DND-41 (cell line): ENCODE measurements around the gene EPS8L2.

Experiments used
- ATAC-seq: fragments of 200-7000 bp; cut with Tn5 transposase; 3 replicates; pipeline ENCODE4 v1.9.1; 2021; ENCODE audit warnings: low read depth; ENCODE audit not compliant: insufficient read depth
- DNase-seq: peaks from one replicate; pipeline ENCODE4 v3.0.0-alpha.2; 2020
- H2AFZ ChIP-seq: 2 replicates; pipeline ENCODE4 v1.6.0; 2012; ENCODE audit warnings: low read depth, low read length
- H3K27ac ChIP-seq: 2 replicates; pipeline ENCODE4 v1.5.1; 2012; ENCODE audit warnings: low read length, inconsistent platforms
- H3K27me3 ChIP-seq: fragments of 200-600 bp; sonication (generic); 2 replicates; pipeline ENCODE4 v1.6.0; 2012; ENCODE audit warnings: low read length, mild to moderate bottlenecking, inconsistent platforms; ENCODE audit not compliant: insufficient read depth, poor library complexity
- H3K36me3 ChIP-seq: 2 replicates; pipeline ENCODE4 v1.5.1; 2012; ENCODE audit warnings: low read length, inconsistent platforms; ENCODE audit not compliant: insufficient read depth
- H3K4me1 ChIP-seq: 2 replicates; pipeline ENCODE4 v1.5.1; 2012; ENCODE audit warnings: mild to moderate bottlenecking, low read length; ENCODE audit not compliant: insufficient read depth
- H3K4me2 ChIP-seq: 2 replicates; pipeline ENCODE4 v1.6.0; 2012; ENCODE audit warnings: mild to moderate bottlenecking, moderate library complexity, low read length, inconsistent platforms; ENCODE audit not compliant: insufficient read depth
- H3K4me3 ChIP-seq, 2 experiments: fragments of 200-600 bp in 1 of 2; shearing (Covaris generic) in 1 of 2; 2 replicates each; pipeline ENCODE4 v1.5.1; 2012 to 2016; ENCODE audit warnings: inconsistent platforms in 2 of 2, low read length in 2 of 2, mild to moderate bottlenecking in 2 of 2, low read depth in 1 of 2, moderate library complexity in 1 of 2
- H3K79me2 ChIP-seq: 2 replicates; pipeline ENCODE4 v1.6.0; 2012; ENCODE audit warnings: low read length, inconsistent platforms; ENCODE audit not compliant: insufficient read depth
- H3K9ac ChIP-seq: 2 replicates; pipeline ENCODE4 v1.6.0; 2012; ENCODE audit warnings: low read depth, mild to moderate bottlenecking, inconsistent platforms, low read length, moderate library complexity
- H3K9me3 ChIP-seq: 2 replicates; pipeline ENCODE4 v1.5.1; 2012; ENCODE audit warnings: low read length, moderate library complexity, mild to moderate bottlenecking, inconsistent platforms; ENCODE audit not compliant: insufficient read depth, severe bottlenecking
- H4K20me1 ChIP-seq: 2 replicates; pipeline ENCODE4 v1.6.0; 2012; ENCODE audit warnings: low read length; ENCODE audit not compliant: insufficient read depth
- EZH2 ChIP-seq: IDR thresholded peaks from 3 replicates; pipeline ENCODE4 v1.6.1; 2012; ENCODE audit warnings: borderline replicate concordance, low read depth, mild to moderate bottlenecking, moderate library complexity, low read length, inconsistent platforms; ENCODE audit not compliant: severe bottlenecking
- TF ChIP-seq, protein P1 (sequence below): IDR thresholded peaks from 2 replicates; pipeline ENCODE4 v1.5.1; 2012; ENCODE audit warnings: borderline replicate concordance, low read length, moderate library complexity, mild to moderate bottlenecking; ENCODE audit not compliant: poor library complexity, severe bottlenecking; ENCODE audit errors: extremely low read depth

The EPS8L2 gene

DNA sequence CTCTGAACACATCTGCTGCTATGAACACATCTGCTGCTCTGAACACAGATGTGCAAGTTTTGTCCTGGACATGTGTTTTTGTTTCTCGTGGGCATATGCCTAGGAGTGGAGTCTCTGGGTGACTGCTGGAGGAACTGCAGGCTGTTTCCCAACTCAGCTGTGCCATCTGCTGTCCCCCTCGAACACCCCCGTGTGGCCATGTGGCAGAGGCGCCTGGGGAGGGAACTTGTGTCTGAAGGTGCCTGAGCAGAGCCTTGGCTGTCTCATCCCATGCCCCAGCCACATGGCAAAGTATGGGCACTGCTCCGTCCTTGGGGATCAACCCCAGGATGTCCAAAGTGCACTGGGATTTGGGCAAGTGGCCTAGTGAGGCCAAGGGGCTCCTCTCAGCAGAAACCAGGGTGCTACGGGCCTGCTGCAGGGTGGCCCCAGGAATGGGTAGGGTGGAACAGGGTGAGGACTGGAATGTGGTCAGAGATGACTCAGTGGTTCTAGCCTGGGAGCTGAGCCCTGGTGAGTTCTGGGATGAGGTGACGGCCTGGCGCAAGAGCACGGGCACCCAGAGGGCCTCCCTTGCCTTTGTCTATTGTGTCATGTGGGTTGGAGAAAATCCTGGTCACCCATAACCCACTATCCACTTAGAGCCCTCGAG, 56.5 kb downstream of the EPS8L2 start:
- Histone ChIP-seq H3K4me1 (no peaks in the 10 kb centered on the region), H3K27ac (peak overlapping the region; percentile 27; the same call in 1 of the 2 replicates), H3K4me2 (no peak overlapping the region), H3K9ac (no peak overlapping the region), H3K36me3 (peaks cover 85% of the 10 kb centered on the region), H3K79me2 (peaks cover 2% of the 10 kb centered on the region), H3K9me3 (no peaks in the 10 kb centered on the region), H2AFZ (no peak overlapping the region), H4K20me1 (peaks cover 45% of the 10 kb centered on the region), H3K27me3 (no peaks in the 10 kb centered on the region), H3K4me3 (no peak overlapping the region)
- no peak for TF ChIP-seq EZH2
- TF ChIP-seq, protein P1, sequence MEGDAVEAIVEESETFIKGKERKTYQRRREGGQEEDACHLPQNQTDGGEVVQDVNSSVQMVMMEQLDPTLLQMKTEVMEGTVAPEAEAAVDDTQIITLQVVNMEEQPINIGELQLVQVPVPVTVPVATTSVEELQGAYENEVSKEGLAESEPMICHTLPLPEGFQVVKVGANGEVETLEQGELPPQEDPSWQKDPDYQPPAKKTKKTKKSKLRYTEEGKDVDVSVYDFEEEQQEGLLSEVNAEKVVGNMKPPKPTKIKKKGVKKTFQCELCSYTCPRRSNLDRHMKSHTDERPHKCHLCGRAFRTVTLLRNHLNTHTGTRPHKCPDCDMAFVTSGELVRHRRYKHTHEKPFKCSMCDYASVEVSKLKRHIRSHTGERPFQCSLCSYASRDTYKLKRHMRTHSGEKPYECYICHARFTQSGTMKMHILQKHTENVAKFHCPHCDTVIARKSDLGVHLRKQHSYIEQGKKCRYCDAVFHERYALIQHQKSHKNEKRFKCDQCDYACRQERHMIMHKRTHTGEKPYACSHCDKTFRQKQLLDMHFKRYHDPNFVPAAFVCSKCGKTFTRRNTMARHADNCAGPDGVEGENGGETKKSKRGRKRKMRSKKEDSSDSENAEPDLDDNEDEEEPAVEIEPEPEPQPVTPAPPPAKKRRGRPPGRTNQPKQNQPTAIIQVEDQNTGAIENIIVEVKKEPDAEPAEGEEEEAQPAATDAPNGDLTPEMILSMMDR: peak; percentile 47
- ATAC-seq (peak; percentile 53), DNase-seq (peak; percentile 41)

GRCh38 chr11:763073-763463, 57.0 kb downstream of the EPS8L2 start:
- no peak overlapping the region for H3K4me2 ChIP-seq
- DNase-seq (no peak), ATAC-seq (no peak)
- H3K79me2 ChIP-seq: no peaks in the 10 kb centered on the region; the same call in 1 of the 2 replicates
- H2AFZ ChIP-seq: no peak overlapping the region
- no peaks in the 10 kb centered on the region for H3K9me3 ChIP-seq
- H3K27me3 ChIP-seq: no peaks in the 10 kb centered on the region
- no peak for TF ChIP-seq EZH2
- TF ChIP-seq, protein P1: no peak
- H3K4me3 ChIP-seq: no peak overlapping the region
- peaks cover 45% of the 10 kb centered on the region for H4K20me1 ChIP-seq
- H3K4me1 ChIP-seq: no peaks in the 10 kb centered on the region
- H3K36me3 ChIP-seq: peaks cover 83% of the 10 kb centered on the region
- H3K27ac ChIP-seq: no peak overlapping the region
- H3K9ac ChIP-seq: no peak overlapping the region

GRCh38 chr11:763549-764321, 57.7 kb downstream of the EPS8L2 start:
- TF ChIP-seq, protein P1: no peak
- TF ChIP-seq EZH2: no peak
- Histone ChIP-seq H3K4me3 (no peak overlapping the region), H3K9me3 (no peaks in the 10 kb centered on the region), H3K79me2 (no peaks in the 10 kb centered on the region; the same call in 1 of the 2 replicates), H3K9ac (no peak overlapping the region), H3K27ac (no peak overlapping the region), H3K27me3 (no peaks in the 10 kb centered on the region), H2AFZ (no peak overlapping the region), H4K20me1 (peaks cover 45% of the 10 kb centered on the region), H3K36me3 (peaks cover 81% of the 10 kb centered on the region), H3K4me2 (no peak overlapping the region), H3K4me1 (no peaks in the 10 kb centered on the region)
- DNase-seq: no peak
- ATAC-seq: no peak
